LNCaP clone FGC (cell line): ENCODE measurements around the gene OR4D1.

Experiments
- DNase-seq: peaks from one replicate; pipeline ENCODE4 v3.0.0-alpha.2; 2011; ENCODE audit warnings: low read depth
- H3K4me3 ChIP-seq: 2 replicates; pipeline ENCODE4 v1.5.1; 2011; ENCODE audit warnings: mild to moderate bottlenecking, low read depth, low read length, control low read depth
- TF ChIP-seq, protein P1 (sequence below): IDR thresholded peaks from 2 replicates; pipeline ENCODE4 v1.5.1; 2012; ENCODE audit warnings: mild to moderate bottlenecking; ENCODE audit not compliant: control insufficient read depth, insufficient read depth; ENCODE audit errors: extremely low read depth

OR4D1 gene

DNA sequence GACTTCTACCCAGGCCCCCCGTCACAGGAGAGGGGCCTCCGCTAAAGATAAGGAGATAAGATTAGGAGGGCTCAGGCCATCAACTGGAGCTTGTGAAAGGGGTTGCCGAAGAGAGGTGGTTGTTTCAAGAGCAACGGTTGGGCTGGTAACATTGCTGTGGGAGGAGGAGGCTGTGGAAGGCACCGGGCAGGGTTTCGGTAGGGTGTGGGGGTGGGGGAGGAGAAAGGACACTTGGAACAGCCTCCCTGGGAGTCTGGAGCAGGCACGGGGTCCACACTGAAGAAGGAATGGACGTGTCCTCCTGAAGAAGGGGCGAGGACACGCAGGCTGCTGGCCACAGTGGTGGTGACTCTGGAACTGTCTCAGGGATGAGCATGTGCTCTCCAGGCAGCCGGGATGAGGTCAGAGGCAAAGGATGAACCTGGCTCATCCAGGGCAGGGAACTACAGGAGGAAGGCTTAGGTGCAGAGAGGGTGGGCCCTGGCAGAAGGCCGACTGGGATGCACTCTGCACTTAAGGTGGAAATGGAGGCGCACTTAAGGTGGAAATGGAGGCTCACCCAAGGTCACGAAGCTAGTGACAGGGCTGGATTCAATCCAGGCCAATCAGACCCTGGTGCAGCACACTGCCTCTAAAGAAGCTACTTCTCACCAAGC lies 43.2 kb downstream of the OR4D1 start:
- H3K4me3 ChIP-seq: no peak overlapping the region
- TF ChIP-seq, protein P1, sequence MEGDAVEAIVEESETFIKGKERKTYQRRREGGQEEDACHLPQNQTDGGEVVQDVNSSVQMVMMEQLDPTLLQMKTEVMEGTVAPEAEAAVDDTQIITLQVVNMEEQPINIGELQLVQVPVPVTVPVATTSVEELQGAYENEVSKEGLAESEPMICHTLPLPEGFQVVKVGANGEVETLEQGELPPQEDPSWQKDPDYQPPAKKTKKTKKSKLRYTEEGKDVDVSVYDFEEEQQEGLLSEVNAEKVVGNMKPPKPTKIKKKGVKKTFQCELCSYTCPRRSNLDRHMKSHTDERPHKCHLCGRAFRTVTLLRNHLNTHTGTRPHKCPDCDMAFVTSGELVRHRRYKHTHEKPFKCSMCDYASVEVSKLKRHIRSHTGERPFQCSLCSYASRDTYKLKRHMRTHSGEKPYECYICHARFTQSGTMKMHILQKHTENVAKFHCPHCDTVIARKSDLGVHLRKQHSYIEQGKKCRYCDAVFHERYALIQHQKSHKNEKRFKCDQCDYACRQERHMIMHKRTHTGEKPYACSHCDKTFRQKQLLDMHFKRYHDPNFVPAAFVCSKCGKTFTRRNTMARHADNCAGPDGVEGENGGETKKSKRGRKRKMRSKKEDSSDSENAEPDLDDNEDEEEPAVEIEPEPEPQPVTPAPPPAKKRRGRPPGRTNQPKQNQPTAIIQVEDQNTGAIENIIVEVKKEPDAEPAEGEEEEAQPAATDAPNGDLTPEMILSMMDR: no peak
- DNase-seq: no peak

DNA sequence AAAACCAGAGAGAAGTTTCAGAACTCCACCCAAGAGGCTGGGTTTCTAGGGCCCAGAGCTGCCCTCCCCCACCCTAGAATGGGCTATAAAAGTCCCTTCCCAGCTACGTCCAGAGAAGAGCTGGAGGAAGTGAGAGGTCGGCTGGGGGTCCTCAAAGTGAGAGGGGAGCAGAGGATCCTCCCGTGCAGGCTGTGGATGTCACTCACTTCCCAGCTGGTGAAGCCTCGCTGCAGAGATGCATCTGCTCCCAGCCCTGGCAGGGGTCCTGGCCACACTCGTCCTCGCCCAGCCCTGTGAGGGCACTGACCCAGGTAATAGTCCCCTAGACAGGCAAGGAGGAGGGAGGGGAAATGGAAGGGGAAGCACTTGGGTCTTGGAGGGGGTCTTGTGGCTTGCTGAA lies 44.4 kb downstream of the OR4D1 start, which contains the start of gene EPX:
Gene EPX (plus strand): TSS at position 115 of the 400 bp plus-strand sequence. CDS start 121 bp downstream, at position 236.
- DNase-seq: no peak
- TF ChIP-seq, protein P1: no peak
- H3K4me3 ChIP-seq: no peak within 1 kb of the TSS

DNA sequence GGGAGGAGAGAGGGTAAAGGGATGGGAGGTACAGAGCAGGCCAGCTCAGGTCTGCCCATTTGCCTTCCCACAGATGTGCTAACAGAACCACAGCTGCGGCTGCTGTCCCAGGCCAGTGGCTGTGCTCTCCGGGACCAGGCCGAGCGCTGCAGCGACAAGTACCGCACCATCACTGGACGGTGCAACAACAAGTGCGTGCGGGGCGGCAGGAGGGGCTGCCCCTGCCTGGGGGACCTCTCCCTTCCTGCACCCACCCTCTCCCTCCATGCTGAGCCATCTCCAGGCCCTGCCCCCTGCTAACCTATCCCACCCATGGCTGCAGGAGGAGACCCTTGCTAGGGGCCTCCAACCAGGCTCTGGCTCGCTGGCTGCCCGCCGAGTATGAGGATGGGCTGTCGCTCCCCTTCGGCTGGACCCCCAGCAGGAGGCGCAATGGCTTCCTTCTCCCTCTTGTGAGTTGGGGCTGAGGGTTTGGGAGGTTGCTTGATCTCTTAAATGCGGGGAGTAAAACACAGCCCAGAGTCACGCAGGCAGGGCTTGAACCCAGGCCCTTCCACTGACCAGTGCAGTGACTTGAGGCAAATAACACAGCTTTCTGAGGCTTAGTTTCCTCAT lies 45.6 kb downstream of the OR4D1 start:
- TF ChIP-seq, protein P1: no peak
- DNase-seq: no peak
- no peak overlapping the region for H3K4me3 ChIP-seq

DNA sequence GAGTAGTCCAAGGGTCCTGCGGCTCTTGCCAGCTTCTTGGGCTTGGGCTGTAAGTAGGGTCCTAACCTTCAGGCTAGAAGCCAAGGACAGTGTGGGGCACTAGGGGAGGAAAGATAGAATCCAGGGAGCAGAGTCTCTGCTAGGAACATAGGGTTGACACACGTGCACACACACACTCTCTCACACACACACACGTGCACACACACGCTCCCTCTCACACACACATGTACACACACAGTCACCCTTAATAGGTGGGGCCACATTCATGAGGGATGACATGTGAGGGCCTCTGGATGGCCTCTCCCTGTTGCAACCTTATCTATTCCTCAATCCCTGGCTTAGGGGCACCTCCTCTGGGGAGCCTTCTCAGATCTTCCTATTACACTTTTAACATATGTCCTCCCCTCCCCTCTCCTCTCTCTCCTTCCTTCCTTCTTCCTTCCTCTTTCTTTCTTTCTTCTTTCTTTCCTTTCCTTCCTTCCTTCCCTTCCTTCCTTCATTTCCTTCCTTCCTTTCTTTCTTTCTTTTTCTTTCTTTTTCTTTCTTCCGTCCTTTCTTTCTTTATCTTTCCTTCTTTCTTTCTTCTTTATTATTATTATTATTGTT lies 47.4 kb downstream of the OR4D1 start:
- DNase-seq: no peak
- TF ChIP-seq, protein P1: no peak

DNA sequence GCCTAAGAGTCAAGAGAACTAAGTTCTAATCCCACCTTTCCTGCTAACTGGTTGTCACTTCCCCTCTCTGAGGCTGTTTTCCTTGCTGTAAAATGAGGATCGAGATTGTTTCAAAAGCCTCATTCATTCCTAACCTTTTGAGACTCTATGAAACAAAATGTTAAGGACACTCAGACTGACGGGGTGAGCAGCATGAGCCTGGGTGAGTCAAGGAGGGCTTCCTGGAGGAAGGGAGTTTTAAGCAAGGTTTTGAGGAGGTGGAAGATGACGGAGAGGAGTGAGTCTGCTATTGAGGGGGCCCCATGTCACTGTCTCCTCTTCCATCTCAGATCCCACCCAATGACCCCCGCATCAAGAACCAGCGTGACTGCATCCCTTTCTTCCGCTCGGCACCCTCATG lies 48.4 kb downstream of the OR4D1 start:
- no peak for DNase-seq
- H3K4me3 ChIP-seq: no peak overlapping the region
- TF ChIP-seq, protein P1: no peak

More for the DNA sequence above, 47.4 kb downstream of the OR4D1 start:
- no peak overlapping the region for H3K4me3 ChIP-seq

DNA sequence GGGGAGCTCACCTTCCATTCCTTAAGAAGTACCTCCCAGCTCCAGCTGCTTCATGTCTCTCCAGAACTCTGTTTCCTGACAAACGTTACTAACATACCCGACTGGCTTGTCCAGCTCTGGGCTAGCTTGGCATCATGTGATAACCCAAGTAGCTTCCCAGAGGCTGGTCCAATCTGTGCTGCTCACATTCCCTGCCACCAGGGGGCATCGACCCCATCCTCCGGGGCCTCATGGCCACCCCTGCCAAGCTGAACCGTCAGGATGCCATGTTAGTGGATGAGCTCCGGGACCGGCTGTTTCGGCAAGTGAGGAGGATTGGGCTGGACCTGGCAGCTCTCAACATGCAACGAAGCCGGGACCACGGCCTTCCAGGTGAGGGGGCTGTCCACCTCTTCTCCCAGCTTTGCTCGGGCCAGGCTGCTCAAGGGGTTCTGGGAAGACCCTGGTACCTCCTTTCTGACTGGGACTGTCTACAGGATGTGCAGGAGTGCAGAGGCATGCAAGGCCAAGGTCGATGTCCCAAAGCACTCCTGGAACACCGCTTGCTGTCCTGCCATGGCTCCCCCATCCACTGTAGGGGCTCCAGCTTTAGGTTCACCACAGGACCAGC lies 51.9 kb downstream of the OR4D1 start:
- no peak overlapping the region for H3K4me3 ChIP-seq
- peak; percentile 71 for DNase-seq
- TF ChIP-seq, protein P1: peak; percentile 63
